SK-N-MC (cell line): ENCODE results near the gene FAM20B.

Experiments used
- DNase-seq: peaks from one replicate; pipeline ENCODE4 v3.0.0-alpha.2; 2011; ENCODE audit warnings: low read depth, low spot score
- H3K27ac ChIP-seq: fragments of 200-600 bp; sonication (generic); 2 replicates; pipeline ENCODE4 v1.5.1; 2016; ENCODE audit warnings: mixed run types
- H3K36me3 ChIP-seq: fragments of 200-600 bp; sonication (generic); 2 replicates; pipeline ENCODE4 v1.6.1; 2017; ENCODE audit warnings: antibody characterized with exemption, low read length, mixed read lengths; ENCODE audit not compliant: insufficient read depth
- H3K4me3 ChIP-seq: fragments of 200-600 bp; sonication (generic); 2 replicates; pipeline ENCODE4 v1.5.1; 2016
- H3K9ac ChIP-seq: fragments of 200-600 bp; sonication (generic); 2 replicates; pipeline ENCODE4 v1.8.0; 2017; ENCODE audit warnings: mixed run types, mixed read lengths; ENCODE audit not compliant: insufficient read length
- H3K9me3 ChIP-seq: fragments of 200-600 bp; sonication (generic); 2 replicates; pipeline ENCODE4 v1.6.1; 2017; ENCODE audit warnings: low read depth, mild to moderate bottlenecking, antibody characterized with exemption, low read length, moderate library complexity, mixed read lengths
- EZH2 ChIP-seq: fragments of 200-600 bp; sonication (generic); IDR thresholded peaks from one replicate; pipeline ENCODE4 v1.6.1; 2017; ENCODE audit warnings: antibody characterized with exemption
- FOXP2 ChIP-seq: optimal IDR thresholded peaks from 2 replicates; pipeline ENCODE3; 2011; ENCODE audit warnings: mild to moderate bottlenecking, moderate library complexity; ENCODE audit not compliant: insufficient read depth; ENCODE audit errors: extremely low read length, control extremely low read depth
- POLR2AphosphoS5 ChIP-seq: IDR thresholded peaks from 2 replicates; pipeline ENCODE4 v1.6.1; 2012; ENCODE audit warnings: mild to moderate bottlenecking, low read depth, low read length, borderline replicate concordance

The FAM20B gene

DNA sequence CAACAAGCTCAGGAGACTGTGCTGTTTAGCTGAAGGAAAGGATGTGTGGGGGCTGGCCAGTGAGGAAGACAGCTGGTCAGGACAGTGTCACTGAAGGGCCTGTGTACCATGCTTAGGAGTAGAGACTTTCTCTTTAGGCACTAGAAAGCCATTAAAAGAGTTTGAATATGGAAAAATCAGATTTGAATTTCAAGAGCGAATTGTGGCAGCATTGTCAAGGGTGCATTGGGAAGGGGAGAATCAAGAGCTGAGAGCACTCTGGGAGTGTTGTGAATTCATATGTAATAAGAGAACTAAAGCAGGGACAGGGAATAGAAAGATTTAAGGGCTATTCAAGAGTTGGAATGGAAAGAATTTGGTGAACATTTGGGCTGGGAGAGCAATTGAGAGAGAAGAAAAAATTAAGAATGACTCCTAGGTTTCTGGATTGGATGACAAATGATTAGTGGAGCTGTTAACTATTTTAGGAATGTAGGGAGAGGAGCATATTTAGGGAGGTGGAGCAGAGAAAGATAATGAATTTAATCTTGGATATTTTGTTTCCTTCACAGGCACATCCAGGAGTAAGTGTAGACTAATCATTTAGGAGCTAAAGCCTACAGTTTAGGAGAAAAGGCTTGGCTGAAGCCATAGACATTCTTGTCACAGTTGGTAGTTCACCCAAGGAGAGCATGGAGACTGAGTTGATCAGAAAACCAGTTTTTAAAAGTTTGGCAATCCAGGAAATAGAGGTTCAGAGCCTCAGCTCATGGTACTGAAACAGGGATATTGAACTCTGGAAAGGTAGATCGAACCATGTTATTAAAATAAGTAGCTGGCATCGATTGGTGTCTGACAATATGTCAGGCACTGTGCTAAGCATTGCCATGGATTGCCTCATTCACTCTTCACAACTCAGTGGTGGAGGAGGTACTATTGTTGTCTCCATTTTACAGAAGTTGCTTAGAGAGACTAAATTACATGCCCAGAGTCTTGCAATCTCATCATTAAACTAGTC is 33.1 kb downstream of the FAM20B start:
- H3K9ac ChIP-seq = no peak overlapping the region
- peaks cover 25% of the 10 kb centered on the region for H3K36me3 ChIP-seq

GRCh38 chr1:179061360-179062282 is 35.9 kb downstream of the FAM20B start:
- H3K9ac ChIP-seq = no peak overlapping the region
- H3K27ac ChIP-seq = no peak overlapping the region
- no peak for DNase-seq
- no peak overlapping the region for H3K4me3 ChIP-seq
- no peak for TF ChIP-seq POLR2AphosphoS5
- TF ChIP-seq FOXP2 = no peak
- TF ChIP-seq EZH2 = no peak
- H3K36me3 ChIP-seq = peaks cover 17% of the 10 kb centered on the region
- no peaks in the 10 kb centered on the region for H3K9me3 ChIP-seq

More for the DNA sequence above, 33.1 kb downstream of the FAM20B start:
- no peak for DNase-seq
- no peaks in the 10 kb centered on the region for H3K9me3 ChIP-seq
- TF ChIP-seq EZH2 (no peak), POLR2AphosphoS5 (no peak), FOXP2 (no peak)
- H3K27ac ChIP-seq = peak overlapping the region; percentile 26; the same call in 1 of the 2 replicates
- H3K4me3 ChIP-seq = no peak overlapping the region

DNA sequence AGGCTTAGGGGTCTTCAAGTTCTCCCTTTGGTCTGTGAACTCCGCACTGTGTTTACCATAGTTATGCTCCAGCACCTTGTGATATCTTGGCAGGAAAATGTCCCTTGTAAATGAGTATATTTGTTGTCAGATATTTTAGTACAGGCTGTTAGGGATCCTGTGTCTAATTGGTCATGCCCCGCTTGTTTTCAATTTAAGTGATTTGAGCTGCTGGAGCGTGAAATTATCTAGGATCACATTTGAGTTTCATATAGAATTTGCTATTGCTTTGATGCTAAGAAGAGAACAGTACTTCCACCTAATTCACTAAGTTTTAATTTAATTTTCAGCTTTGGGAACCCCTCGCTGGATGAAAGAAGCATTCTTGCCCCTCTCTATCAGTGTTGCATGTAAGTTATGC is 40.8 kb downstream of the FAM20B start:
- H3K36me3 ChIP-seq = peaks cover 28% of the 10 kb centered on the region; the same call in 1 of the 2 replicates
- TF ChIP-seq FOXP2 = no peak
- DNase-seq = no peak
- H3K4me3 ChIP-seq = no peak overlapping the region
- H3K9me3 ChIP-seq = no peaks in the 10 kb centered on the region
- H3K27ac ChIP-seq = no peak overlapping the region
- H3K9ac ChIP-seq = no peak overlapping the region

DNA sequence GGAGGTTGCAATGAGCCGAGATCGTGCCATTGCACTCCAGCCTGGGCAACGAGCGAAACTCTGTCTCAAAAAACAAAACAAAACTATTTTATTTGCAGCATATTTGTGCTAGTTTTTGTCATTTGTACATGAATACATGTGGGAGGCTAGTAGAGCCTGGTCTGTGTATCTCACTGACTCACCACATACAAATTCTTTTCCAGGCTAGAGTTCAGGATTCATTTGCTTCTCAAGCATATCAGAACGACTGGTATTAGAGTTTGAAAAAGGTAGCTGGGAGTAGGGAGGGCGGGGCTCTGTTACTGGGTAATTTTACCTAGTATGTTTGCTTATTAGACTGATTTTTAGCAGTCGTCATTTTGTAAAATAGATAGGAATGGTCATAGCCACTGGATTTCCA is 51.7 kb downstream of the FAM20B start:
- no peak overlapping the region for H3K9ac ChIP-seq
- H3K27ac ChIP-seq = no peak overlapping the region
- H3K9me3 ChIP-seq = no peaks in the 10 kb centered on the region
- H3K4me3 ChIP-seq = no peak overlapping the region
- no peak for TF ChIP-seq FOXP2
- TF ChIP-seq POLR2AphosphoS5 = no peak
- no peak for TF ChIP-seq EZH2
- DNase-seq = no peak
- H3K36me3 ChIP-seq = no peaks in the 10 kb centered on the region; the same call in 1 of the 2 replicates

GRCh38 chr1:179079113-179079761 is 53.5 kb downstream of the FAM20B start:
- Histone ChIP-seq H3K36me3 (no peaks in the 10 kb centered on the region), H3K4me3 (no peak overlapping the region), H3K9ac (no peak overlapping the region), H3K27ac (no peak overlapping the region), H3K9me3 (no peaks in the 10 kb centered on the region)
- TF ChIP-seq FOXP2 (no peak), EZH2 (no peak), POLR2AphosphoS5 (no peak)
- peak; percentile 58 for DNase-seq

GRCh38 chr1:179080866-179081686 is 55.4 kb downstream of the FAM20B start:
- TF ChIP-seq FOXP2 (no peak), POLR2AphosphoS5 (no peak), EZH2 (no peak)
- Histone ChIP-seq H3K36me3 (no peaks in the 10 kb centered on the region), H3K9ac (peak overlapping the region; percentile 79), H3K4me3 (peak overlapping the region; percentile 90), H3K27ac (no peak overlapping the region), H3K9me3 (no peaks in the 10 kb centered on the region)
- DNase-seq = no peak

- TF ChIP-seq FOXP2 = no peak
- peak; percentile 81; the same call in 1 of the 2 replicates for TF ChIP-seq POLR2AphosphoS5
- H3K36me3 ChIP-seq = no peaks in the 10 kb centered on the region
- H3K9me3 ChIP-seq = no peaks in the 10 kb centered on the region
- H3K27ac ChIP-seq = no peak within 1 kb of the TSS
- H3K9ac ChIP-seq = peak within 1 kb of the TSS; percentile 79
- no peak for DNase-seq
- H3K4me3 ChIP-seq = peak within 1 kb of the TSS; percentile 90
These were observed 56.1 kb downstream of the FAM20B start, which contains the start of gene TOR3A for GRCh38 chr1:179081687-179082332. TSS of gene TOR3A (plus strand) at chr1:179082070. CDS start at chr1:179082129, 59 bp downstream.
